ENCODE results near the gene DOLPP1.

- TF ChIP-seq, protein P1, sequence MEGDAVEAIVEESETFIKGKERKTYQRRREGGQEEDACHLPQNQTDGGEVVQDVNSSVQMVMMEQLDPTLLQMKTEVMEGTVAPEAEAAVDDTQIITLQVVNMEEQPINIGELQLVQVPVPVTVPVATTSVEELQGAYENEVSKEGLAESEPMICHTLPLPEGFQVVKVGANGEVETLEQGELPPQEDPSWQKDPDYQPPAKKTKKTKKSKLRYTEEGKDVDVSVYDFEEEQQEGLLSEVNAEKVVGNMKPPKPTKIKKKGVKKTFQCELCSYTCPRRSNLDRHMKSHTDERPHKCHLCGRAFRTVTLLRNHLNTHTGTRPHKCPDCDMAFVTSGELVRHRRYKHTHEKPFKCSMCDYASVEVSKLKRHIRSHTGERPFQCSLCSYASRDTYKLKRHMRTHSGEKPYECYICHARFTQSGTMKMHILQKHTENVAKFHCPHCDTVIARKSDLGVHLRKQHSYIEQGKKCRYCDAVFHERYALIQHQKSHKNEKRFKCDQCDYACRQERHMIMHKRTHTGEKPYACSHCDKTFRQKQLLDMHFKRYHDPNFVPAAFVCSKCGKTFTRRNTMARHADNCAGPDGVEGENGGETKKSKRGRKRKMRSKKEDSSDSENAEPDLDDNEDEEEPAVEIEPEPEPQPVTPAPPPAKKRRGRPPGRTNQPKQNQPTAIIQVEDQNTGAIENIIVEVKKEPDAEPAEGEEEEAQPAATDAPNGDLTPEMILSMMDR (conservative IDR thresholded peaks at IDR 0.05; ENCODE audit: low read depth, low read length): no peak
- TF ChIP-seq EZH2phosphoT487 (IDR thresholded peaks at IDR 0.05; ENCODE audit: borderline replicate concordance, low read length): no peak
- no peak for TF ChIP-seq EZH2 (IDR thresholded peaks at IDR 0.05; ENCODE audit: low read length, unreplicated experiment)
Observed at GRCh38 chr9:129118799-129119198, 37.9 kb downstream of the DOLPP1 start.

Measured in PC-3 (cell line).